ENCODE results near the gene C2CD4C. TPM values are rescaled to one million over a fixed set of nuclear protein-coding genes. Genes with fewer than 3 reads are reported as not detected.

Gene C2CD4C
- total RNA-seq, 1 experiment from 2014 or later: 1.8 TPM

DNA sequence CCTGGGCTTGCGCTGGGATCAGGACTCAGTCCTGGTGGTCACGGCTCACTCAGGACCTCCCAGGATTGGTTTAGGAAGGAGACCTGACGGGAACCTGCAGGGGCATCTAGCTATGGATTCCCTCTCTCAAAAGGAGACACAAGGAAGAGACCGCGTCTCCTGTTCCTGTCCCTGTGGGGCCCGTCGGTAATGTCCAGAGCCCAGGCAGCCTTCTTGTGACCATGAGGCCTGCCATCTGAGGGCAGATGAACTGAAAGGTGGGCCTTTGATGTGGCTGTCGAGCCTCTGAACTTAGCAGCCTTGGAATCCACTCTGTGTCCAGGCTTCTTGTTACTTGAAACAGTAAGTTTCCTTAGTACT is 32.9 kb downstream of the C2CD4C start:
- intact Hi-C loops (cut with micrococcal nuclease; ENCODE audit: unreplicated experiment): no loop called here
- POLR2A ChIA-PET (ENCODE audit: low non-redundant PET): no interaction called here
- no peak overlapping the region for H3K27ac ChIP-seq (ENCODE audit: low read depth, low read length, poor library complexity, severe bottlenecking)
- peaks cover 9% of the 10 kb centered on the region for H3K4me1 ChIP-seq (ENCODE audit: insufficient read depth, low read length, poor library complexity, severe bottlenecking)
- CTCF ChIA-PET: no interaction called here
- no peaks in the 10 kb centered on the region for H3K27me3 ChIP-seq (replicated peaks; ENCODE audit: insufficient read depth, low read depth, low read length, poor library complexity)
- no peaks in the 10 kb centered on the region for H3K36me3 ChIP-seq (ENCODE audit: insufficient read depth, low read length, poor library complexity, severe bottlenecking)
- H3K9me3 ChIP-seq (ENCODE audit: low read depth, low read length, poor library complexity, severe bottlenecking): no peaks in the 10 kb centered on the region
- no peak for DNase-seq (ENCODE audit: low spot score)
- TF ChIP-seq EZH2 (IDR thresholded peaks at IDR 0.05; ENCODE audit: borderline replicate concordance, low read depth, low read length, poor library complexity, severe bottlenecking): no peak
- no peak for TF ChIP-seq CTCF (conservative IDR thresholded peaks at IDR 0.05; ENCODE audit: low read depth, low read length)
- no peak overlapping the region for H3K4me3 ChIP-seq (ENCODE audit: low read depth, low read length, poor library complexity, severe bottlenecking)
- no TSS peak for BruUV-seq (replicated peaks)

DNA sequence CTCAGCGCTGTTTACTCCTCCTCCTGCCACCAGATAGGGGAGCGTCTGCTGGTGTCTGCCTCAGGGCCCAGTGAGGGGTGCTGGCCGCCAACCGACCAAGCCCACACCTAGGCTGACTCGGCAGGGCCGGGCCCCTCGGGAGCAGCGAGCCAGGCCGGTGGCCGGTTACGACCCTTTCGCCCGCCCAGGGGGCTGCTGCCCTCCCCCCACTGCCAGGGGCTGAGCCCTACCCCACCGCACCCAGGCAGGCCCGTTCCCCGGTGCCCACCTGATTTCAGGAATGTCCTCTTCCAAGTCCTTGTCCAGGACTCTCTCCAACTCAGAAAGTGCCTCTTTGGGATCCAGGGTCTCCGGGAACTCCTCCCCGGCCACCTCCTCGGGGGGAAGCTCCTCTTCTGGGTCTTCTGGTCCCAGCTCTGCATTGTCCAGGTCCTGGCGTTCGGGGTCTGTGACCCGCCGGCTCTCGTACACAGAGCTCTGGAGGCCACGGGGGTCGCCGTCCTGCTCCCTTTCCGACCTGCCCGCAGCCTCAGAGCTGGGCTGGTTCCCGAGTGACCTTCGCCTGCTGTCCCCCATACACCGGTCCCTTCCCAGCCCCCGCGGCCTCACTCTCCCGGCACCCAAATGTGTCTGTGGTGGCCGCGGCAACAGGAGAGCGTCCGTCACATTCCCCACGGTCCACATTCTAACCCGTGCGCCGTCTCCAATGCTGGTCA is 33.4 kb downstream of the C2CD4C start:
- Histone ChIP-seq H3K4me1 (ENCODE audit: insufficient read depth, low read length, poor library complexity, severe bottlenecking) (peaks cover 9% of the 10 kb centered on the region), H3K27ac (ENCODE audit: low read depth, low read length, poor library complexity, severe bottlenecking) (no peak overlapping the region), H3K4me3 (ENCODE audit: low read depth, low read length, poor library complexity, severe bottlenecking) (no peak overlapping the region), H3K27me3 (replicated peaks; ENCODE audit: insufficient read depth, low read depth, low read length, poor library complexity) (no peaks in the 10 kb centered on the region), H3K36me3 (ENCODE audit: insufficient read depth, low read length, poor library complexity, severe bottlenecking) (no peaks in the 10 kb centered on the region), H3K9me3 (ENCODE audit: low read depth, low read length, poor library complexity, severe bottlenecking) (no peaks in the 10 kb centered on the region)
- DNase-seq (ENCODE audit: low spot score): no peak
- intact Hi-C loops (cut with micrococcal nuclease; ENCODE audit: unreplicated experiment): no loop called here
- BruUV-seq (replicated peaks): no TSS peak
- TF ChIP-seq CTCF (conservative IDR thresholded peaks at IDR 0.05; ENCODE audit: low read depth, low read length) (no peak), EZH2 (IDR thresholded peaks at IDR 0.05; ENCODE audit: borderline replicate concordance, low read depth, low read length, poor library complexity, severe bottlenecking) (no peak)
- CTCF ChIA-PET: no interaction called here
- POLR2A ChIA-PET (ENCODE audit: low non-redundant PET): no interaction called here

GRCh38 chr19:374886-375235 is 34.1 kb downstream of the C2CD4C start:
- BruUV-seq (replicated peaks): no TSS peak
- intact Hi-C loops (cut with micrococcal nuclease; ENCODE audit: unreplicated experiment): no loop called here
- CTCF ChIA-PET: no interaction called here
- no peak overlapping the region for H3K27ac ChIP-seq (ENCODE audit: low read depth, low read length, poor library complexity, severe bottlenecking)
- POLR2A ChIA-PET (ENCODE audit: low non-redundant PET): no interaction called here
- no peaks in the 10 kb centered on the region for H3K27me3 ChIP-seq (replicated peaks; ENCODE audit: insufficient read depth, low read depth, low read length, poor library complexity)
- H3K36me3 ChIP-seq (ENCODE audit: insufficient read depth, low read length, poor library complexity, severe bottlenecking): no peaks in the 10 kb centered on the region
- H3K4me1 ChIP-seq (ENCODE audit: insufficient read depth, low read length, poor library complexity, severe bottlenecking): peaks cover 9% of the 10 kb centered on the region
- no peak for DNase-seq (ENCODE audit: low spot score)
- H3K9me3 ChIP-seq (ENCODE audit: low read depth, low read length, poor library complexity, severe bottlenecking): no peaks in the 10 kb centered on the region
- no peak overlapping the region for H3K4me3 ChIP-seq (ENCODE audit: low read depth, low read length, poor library complexity, severe bottlenecking)
- no peak for TF ChIP-seq EZH2 (IDR thresholded peaks at IDR 0.05; ENCODE audit: borderline replicate concordance, low read depth, low read length, poor library complexity, severe bottlenecking)

All from A673 (cell line).